CMK (cell line): Measurements from ENCODE around the gene ZSCAN23.
"Not testable (repeated sequence)": the region's sequence is repeated elsewhere in the genome, so short reads cannot be mapped to it uniquely, and the experiment has no call there.

ENCODE experiments used
- DNase-seq: peaks from one replicate; pipeline ENCODE4 v3.0.0-alpha.2; 2010; ENCODE audit warnings: low read depth

Gene ZSCAN23

DNA sequence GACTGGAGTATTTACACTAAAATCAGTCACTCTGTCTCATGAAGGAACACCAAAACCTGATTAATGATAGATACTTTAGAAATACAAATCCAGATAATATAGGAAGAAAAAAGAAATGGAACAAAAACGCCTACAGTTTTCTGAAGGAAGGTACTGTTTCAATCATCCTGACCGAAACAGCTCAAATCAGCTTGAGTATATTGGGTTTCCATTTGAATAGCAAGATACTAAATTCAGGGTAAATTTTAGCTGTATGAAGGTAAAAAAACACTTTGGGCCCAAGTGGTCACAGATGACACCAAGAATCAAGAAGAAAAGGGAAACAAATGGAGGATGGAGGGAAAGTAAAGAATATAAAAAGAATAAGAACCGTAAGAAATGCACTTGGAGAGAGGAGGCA is 6.9 kb downstream of the ZSCAN23 start:
- DNase-seq: no peak

DNA sequence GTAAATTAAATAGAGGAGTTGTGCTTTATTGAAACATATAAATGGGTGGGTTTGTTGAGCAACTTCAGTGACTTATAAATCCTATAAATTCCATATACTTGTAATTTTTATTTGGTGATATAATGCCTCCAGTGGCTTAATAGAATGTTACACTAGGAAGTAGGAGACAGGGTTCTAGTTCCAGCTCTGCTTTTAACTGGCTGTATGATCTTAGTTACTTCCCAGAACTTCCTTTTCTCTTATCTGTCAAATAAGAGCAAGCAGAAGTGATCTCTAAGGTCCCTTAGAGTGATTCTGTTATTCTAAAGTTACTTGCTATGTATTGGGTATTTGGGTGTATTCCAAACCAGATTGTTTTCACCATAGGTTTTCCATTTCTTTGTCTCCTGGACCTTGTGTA is 10.2 kb downstream of the ZSCAN23 start:
- no peak for DNase-seq

DNA sequence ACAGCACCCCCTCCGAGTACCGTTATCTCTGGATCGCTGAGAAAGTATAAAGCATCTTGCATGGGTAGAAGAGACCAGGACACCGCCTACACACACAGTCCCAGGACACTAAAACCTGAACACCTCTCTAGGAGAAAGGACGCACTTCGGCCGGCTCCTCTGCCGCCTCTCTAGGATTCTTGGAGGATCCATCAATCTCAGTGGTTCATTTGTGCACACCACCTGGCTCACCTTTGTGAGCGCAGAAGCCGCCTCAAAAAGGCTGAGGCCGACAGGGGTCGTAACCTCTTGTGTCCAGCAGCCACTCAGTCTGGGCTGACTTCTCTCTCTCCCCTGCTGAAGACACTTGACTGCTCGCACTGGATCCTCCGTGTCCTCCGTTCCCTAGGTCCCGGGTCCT is 13.5 kb downstream of the ZSCAN23 start:
- no peak for DNase-seq

DNA sequence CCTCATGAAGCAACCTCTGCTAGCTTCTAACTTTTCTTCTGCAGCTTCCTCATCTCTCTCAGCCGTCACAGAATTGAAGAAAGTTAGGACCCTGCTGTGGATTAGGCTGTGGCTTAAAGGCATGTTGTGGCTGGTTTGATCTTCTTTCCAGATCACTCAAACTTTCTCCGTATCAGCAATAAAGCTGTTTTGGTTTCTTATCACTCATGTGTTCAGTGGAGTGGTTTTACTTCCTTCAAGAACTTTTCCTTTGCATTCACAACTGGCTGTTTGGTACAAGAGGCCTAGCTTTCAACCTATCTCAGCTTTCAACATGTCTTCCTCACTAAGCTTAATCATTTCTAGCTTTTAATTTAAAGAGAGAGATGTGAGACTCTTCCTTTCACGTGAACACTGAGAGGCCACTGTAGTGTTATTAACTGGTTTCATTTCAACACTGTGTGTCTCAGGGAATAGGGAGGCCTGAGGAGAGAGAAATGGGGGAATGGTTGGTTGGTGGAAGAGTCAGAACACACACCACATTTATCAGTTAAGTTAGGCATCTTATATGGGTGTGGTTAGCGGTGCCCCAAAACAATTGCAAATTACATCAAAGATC is 17.2 kb downstream of the ZSCAN23 start:
- peak; percentile 76 for DNase-seq

DNA sequence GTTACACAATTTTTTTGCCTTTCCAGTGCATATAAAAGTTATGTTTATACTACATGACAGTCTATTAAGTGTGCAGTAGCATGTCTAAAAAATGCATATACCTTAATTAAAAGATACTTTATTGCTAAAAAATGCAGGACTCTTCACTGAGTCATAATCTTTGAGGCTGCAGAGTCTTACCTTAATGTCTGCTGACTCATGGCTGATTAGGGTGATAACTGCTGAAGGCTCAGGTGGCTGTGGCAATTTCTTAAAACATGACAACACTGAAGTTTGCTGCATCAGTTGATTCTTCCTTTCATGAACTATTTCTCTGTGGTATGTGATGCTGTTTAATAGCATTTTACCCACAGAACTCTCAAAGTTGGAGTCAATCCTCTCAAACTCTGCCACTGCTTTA is 19.1 kb downstream of the ZSCAN23 start:
- DNase-seq: no peak

DNA sequence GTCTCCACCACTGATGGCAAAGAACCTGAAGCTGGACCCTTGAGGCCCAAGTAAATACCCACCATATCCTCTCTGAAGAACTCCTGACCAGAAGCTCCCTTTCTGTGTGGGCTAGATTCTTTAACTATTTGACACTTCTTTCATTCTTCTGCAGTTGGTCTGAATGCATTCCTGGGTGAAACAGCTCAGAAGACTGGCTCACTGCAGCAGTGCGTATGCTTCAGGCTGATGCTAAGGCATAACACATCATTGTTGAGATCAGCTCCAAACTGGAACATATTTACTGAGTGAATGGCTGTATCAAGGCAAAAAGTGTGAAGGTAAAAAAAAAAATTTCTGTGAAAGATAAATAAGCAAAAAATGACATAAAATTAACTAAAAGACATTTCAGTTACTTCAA is 19.7 kb downstream of the ZSCAN23 start:
- DNase-seq: no peak

DNA sequence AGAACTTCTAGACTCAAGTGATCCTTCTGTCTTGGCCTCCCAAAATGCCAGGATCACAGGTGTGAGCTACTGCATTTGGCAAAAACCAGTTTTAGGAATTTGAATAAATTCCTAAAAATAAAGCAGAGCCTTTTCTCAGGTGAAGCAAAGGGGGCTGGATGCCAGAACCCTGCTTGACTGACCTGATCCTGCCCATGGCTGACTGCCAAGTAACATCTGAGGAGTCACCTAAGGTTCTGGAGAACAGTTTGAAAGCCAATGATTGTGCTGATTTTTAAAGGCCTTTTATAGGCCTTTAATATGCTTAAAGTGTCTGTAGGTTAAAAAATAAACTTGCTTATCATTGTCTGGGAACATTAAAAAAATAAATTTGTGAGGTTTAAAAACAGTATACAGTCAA is 29.6 kb downstream of the ZSCAN23 start:
- no peak for DNase-seq

DNA sequence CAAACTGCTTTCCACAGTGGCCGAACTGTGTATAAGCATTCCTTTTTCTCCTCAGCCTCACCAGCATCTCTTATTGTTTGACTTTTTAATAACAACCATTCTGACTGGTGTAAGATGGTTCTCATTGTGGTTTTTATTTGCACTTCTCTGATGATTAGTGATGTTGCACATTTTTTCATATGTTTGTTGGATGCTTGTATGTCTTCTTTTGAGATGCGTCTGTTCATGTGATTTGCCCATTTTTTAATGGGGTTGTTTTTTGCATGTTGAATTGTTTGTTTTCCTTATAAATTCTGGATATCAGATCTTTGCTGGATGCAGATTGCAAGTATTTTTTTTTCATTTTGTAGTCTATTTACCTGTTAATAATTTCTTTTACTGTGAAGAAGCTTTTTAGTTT is 32.5 kb downstream of the ZSCAN23 start:
- DNase-seq: no peak

DNA sequence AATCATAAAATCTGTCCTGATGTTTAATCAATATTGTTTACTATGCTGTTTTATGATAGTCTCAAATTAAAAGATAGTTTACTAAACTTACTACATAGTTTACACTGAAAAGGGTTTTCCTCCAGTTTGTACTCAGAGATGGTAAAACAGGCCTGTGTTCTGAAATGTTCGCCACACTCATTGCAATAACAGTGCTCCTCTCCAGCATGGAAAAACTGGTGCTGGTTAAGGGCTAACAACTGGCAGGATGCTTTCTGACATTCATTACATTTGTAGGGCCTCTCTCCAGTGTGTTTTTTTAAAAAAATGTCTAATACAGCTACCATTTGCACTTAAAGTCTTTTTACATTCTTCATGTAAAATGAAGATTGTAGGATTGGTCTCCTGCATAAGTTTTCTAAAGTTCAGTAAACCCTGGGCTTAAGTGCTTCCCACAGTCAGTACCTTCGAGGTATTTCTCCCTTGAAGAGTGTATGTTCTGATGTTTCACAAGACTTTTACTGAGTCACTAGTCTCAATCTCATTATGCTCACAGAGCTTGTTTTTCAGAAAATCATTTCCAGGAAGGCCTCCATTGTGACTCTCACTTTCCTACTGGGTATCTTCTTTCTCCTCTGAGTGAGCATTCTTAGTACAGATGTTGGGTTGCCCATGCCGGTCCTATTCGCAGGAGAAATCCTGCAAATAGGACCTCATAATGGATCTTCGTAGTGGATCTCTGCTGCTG is 35.1 kb downstream of the ZSCAN23 start:
- DNase-seq: no peak

DNA sequence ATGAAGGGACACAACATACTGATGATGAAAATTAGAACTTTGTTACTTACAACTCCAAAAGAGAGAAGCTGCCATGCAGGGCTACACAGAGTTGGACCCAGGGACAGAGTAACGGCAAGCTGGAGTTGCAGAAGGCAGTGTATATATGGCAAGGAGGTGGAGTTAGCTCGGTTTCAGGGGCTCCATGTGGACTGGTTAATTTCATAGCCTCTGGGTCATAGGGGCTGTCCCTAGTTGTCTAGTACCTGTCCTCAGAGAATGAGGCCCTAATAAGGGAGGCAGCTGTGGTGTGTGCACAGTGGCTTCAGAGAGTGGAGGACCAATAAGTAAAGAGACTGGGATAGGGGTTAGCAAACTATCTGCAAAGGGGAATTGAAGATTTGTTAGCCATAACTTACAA is 35.9 kb downstream of the ZSCAN23 start:
- DNase-seq: no peak

DNA sequence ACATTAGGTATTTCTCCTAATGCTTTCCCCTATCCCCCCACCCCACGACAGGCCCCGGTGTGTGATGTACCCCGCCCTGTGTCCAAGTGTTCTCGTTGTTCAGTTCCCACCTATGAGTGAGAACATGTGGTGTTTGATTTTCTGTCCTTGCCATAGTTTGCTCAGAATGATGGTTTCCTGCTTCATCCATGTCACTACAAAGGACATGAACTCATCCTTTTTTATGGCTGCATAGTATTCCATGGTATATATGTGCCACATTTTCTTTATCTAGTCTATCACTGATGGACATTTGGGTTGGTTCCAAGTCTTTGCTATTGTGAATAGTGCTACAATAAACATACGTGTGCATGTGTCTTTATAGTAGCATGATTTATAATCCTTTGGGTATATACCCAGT is 39.4 kb downstream of the ZSCAN23 start:
- not testable (repeated sequence) for DNase-seq

DNA sequence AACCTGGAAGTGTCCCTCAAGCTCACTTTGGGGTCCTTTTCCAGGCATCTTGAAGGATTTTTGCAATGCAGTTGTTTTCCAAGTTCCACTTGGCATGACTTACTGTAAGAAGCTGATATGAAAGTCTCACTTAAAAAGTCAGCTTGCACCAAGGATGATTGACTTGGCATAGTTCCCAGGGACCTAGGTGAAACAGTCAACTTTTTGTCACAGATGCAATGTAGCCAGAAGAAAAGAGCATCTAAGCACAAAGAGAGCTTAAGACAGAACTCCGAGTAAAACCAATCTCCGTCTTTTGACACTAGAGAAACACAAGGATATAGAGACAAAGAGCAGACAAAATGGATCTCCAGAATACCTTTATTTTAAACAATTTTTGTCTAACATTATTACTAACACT is 41.1 kb downstream of the ZSCAN23 start:
- no peak for DNase-seq

DNA sequence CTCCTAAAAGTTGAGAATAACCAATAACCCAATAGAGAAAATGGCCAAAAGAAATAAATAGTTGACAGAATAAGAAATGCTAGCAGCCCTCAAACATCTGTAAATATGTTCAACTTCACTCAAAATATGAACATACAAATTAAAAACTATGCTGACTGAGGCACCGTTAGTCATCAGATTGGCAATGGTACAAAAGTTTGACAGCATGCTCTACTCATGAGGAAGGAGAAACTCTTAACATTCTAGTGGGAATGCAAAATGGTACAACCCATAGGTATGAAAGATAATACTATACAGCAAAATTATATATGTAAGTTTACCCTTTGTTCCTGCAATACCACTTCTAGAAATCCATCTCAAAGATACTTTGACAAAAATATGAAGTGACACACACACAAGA is 42.1 kb downstream of the ZSCAN23 start:
- DNase-seq: no peak

DNA sequence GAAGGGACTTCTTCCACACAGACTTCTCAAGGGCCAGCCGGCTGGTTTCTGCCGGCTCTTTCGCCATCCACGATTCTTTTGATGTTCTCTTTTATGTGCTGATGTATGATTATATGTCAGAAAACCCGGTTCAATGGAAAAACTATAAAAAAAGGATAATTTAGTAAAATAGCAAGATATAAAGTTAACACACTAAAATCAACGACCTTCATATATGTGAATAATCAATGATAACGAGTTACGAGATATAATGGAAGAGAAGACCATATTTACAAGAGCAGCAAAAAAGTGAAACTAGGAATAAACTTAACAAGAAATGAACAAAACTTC is 43.2 kb downstream of the ZSCAN23 start:
- DNase-seq: no peak

DNA sequence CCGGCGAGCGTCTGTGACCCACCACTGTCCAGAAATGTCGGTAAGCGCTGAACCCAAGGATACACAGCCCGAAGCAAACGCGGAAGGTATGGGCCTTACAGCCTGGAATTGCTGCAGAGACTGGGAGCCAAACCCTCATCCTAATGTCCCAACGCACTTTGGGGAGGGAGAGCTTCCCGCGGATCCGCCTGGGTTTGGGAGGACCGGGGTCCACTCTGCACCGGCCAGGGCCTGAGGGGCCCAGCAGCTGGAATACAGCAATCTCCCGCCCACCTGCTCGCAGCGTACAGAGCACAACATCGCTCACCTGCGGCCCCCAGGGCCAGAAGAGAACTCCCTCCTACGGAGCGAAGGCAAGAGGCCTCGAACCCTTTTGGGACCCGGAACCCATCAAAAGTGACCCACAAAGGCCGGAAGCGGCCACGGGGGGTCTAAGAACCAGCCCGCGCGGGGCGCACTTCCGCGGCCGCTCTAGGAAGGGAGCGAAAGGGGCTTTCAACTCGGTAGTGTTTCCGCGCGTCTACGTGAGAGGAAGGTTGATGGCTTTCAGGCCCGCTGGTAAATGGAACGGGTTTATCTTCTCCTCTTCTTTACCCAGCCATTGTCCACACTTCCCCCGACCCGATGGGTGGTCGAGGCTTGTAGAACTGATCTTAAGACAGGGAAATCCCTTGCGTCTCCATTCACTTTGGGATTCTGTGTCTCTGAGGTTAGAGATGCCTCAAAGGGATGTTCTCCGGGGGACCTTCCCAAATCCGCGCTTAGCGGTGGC is 43.8 kb downstream of the ZSCAN23 start, which contains the start of gene ZSCAN12:
TSS of gene ZSCAN12 (minus strand) at position 398 of the 772 bp plus-strand sequence. CDS start 1,342 bp downstream, outside the sequence.
- peak; percentile 87 for DNase-seq

DNA sequence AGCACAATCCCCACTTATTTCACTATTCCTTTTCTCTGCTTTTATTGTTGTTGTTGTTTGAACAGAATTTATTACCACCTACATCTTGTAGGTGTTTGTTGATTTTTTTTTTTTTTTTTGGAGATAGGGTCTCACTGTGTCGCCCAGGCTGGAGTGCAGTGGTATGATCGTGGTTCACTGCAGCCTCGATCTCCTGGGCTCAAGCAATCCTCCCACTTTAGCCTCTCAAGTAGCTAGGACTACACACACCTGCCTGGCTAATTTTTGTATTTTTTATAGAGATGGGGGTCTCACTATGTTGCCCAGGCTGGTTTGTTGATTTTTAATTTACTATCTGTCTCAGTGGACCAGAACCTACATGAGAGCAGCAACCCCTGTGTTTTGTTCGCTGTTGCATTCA is 47.4 kb downstream of the ZSCAN23 start:
- no peak for DNase-seq

DNA sequence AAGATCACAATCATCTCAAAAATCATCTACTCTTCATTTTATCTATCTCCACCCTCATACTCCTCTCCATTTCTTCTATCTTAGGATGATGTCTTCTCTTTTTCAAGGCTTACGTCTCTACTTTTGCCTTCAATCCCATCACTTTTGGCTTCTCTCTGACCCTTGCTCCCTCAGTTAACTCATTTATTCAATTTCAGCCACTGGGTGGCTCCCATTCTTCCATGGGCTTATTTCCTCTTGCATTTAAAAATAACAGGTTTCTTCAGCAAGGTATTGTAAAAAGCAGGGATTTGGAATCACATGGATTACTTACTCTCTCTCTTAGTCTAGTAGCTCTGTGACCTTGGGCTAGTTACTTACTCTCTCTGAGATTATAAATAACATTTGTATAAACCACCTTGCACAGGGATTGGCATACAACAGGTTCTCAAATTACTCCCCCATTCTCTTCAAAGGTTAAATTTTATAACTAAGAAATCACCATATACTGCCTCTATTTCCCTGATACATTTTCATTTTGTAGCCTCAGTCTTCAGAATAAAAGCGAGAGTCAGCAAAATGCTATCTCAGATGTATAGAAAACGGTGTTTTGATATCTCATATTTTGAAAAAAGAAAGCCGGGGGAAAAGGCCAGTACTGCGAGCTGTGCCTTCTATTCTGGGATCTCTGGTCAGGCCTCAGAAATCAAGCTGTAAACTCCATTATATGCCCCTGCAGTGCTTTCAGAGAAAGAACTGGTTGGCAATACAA is 49.2 kb downstream of the ZSCAN23 start:
- no peak for DNase-seq

DNA sequence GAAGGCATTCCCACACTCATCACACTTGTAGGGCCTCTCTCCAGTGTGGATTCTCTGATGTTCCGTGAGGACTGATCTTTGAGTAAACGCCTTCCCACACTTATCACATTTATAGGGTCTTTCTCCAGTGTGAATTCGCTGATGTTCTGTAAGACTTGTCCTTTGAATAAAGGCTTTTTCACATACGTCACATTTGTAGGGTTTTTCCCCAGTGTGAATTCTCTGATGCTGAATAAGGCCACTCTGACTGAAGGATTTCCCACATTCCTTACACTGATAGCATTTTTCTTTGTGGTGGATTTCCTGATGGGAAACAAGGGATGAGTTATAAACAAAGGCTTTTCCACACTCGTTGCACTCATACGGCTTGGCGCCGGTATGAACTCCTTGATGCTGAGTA is 52.6 kb downstream of the ZSCAN23 start:
- DNase-seq: no peak

DNA sequence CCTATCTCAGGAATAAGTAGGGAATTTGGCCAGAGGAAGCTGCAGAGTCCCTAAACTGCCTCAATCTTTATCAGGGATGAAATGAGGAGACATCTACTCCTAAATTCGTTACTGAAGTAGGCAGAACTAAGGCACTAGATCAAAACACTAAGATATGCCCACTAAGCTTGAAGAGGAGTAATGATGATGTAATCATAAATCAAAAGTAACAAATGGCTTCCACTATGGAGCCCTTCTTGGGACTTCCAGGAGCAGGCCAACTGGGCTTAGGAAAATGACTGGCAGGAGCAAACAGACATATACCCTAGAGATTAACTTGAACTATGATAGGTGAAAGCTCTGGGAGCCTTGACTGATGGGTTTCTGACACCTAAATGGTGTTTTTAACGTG is 59.2 kb downstream of the ZSCAN23 start:
- DNase-seq: no peak

DNA sequence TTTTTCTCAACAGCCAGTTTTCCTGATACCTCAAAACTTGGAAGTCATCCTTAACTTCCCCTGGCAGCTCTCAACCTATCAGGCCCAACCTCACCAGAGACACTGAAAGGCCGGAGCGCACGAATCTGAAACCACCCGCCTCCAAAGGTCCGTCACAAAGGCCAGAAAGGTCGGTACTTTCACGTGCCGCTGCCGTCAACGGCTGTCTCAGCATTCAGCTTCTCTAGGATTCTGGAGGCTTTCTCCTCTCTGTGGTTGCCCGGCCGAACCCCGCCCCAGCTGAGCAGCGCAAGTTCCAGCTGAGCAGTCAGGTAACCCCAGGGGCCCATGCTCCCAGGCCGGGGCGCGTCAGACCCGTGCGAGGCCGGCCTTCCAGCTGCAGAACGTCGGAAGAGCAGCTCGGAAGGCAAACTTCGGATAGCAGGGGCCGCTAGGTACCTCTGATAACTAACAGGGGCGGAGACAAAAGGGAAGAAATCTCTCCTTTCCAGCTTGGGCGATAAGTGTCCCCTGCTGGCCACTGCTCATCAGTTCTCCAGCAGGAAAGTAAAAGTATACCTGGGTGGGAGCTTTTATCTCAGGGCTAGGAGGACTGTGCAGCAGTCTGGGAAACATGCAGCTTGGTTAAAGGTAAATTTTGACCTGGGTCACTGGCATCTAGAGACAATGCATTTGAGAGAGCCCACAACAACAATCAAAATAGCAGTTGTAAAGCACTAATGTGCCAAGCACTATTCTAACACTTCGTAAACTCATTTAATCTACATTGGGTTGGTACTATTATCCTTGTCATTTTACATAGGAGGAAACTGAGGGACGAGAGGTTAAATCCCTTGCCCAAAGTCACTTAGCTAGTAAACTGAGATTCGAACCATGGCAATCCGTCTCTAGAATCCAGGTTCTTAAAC is 59.8 kb downstream of the ZSCAN23 start:
- DNase-seq: no peak
